Keratinocyte (primary cell): ENCODE data around the gene DGKQ. TPM values are rescaled to one million over a fixed set of nuclear protein-coding genes. Genes with fewer than 3 reads are reported as not detected.

Source experiments
- DNase-seq: peaks from one replicate; pipeline ENCODE4 v3.0.0-alpha.2; 2011; ENCODE audit warnings: low read depth, missing footprints, low spot score
- FAIRE-seq: peaks from 2 replicates; lab custom pipeline; 2011; peaks lifted over from hg19 to GRCh38; lab: Jason Lieb, UNC
- H2AFZ ChIP-seq: 2 replicates; pipeline ENCODE4 v1.6.0; 2012; ENCODE audit warnings: low read length, control low read depth, inconsistent platforms; ENCODE audit not compliant: control insufficient read depth
- H3K27ac ChIP-seq: 2 replicates; pipeline ENCODE4 v1.5.1; 2011; ENCODE audit warnings: low read length; ENCODE audit not compliant: control insufficient read depth, insufficient read depth
- H3K27me3 ChIP-seq: 3 replicates; pipeline ENCODE4 v1.6.0; 2011; ENCODE audit warnings: low read length; ENCODE audit not compliant: control insufficient read depth, insufficient read depth; ENCODE audit errors: extremely low read depth
- H3K36me3 ChIP-seq, 2 experiments: 2 replicates in 1 of 2; 3 replicates in 1 of 2; pipeline ENCODE4 v1.5.1; 2011; ENCODE audit warnings: low read length in 2 of 2, mild to moderate bottlenecking in 1 of 2; ENCODE audit not compliant: control insufficient read depth in 2 of 2, insufficient read depth in 2 of 2; ENCODE audit errors: extremely low read depth in 1 of 2
- H3K4me1 ChIP-seq: 3 replicates; pipeline ENCODE4 v1.5.1; 2011; ENCODE audit warnings: low read length; ENCODE audit not compliant: control insufficient read depth, insufficient read depth; ENCODE audit errors: extremely low read depth
- H3K4me2 ChIP-seq: 3 replicates; pipeline ENCODE4 v1.6.0; 2011; ENCODE audit warnings: low read depth, low read length; ENCODE audit not compliant: control insufficient read depth, insufficient read depth; ENCODE audit errors: extremely low read depth
- H3K4me3 ChIP-seq, 3 experiments: fragments of 200-600 bp in 1 of 3; sonication (generic) in 1 of 3; 2 replicates in 2 of 3; 3 replicates in 1 of 3; pipeline ENCODE4 v1.5.1; 2011 to 2016; ENCODE audit warnings: low read length in 3 of 3, mild to moderate bottlenecking in 3 of 3, control low read depth in 2 of 3, inconsistent platforms in 1 of 3, low read depth in 1 of 3, mixed read lengths in 1 of 3, mixed run types in 1 of 3, moderate library complexity in 1 of 3; ENCODE audit not compliant: control insufficient read depth in 2 of 3, insufficient read depth in 2 of 3; ENCODE audit errors: extremely low read depth in 1 of 3
- H3K79me2 ChIP-seq: 2 replicates; pipeline ENCODE4 v1.6.0; 2012; ENCODE audit warnings: low read length; ENCODE audit not compliant: control insufficient read depth, insufficient read depth
- H3K9ac ChIP-seq: 3 replicates; pipeline ENCODE4 v1.6.0; 2011; ENCODE audit warnings: low read length; ENCODE audit not compliant: control insufficient read depth, insufficient read depth; ENCODE audit errors: extremely low read depth
- H3K9me1 ChIP-seq: 3 replicates; pipeline ENCODE4 v1.6.0; 2011; ENCODE audit warnings: low read length; ENCODE audit not compliant: control insufficient read depth, insufficient read depth; ENCODE audit errors: extremely low read depth
- H3K9me3 ChIP-seq: 2 replicates; pipeline ENCODE4 v1.5.1; 2012; ENCODE audit warnings: low read depth, low read length; ENCODE audit not compliant: control insufficient read depth
- H4K20me1 ChIP-seq: 3 replicates; pipeline ENCODE4 v1.6.0; 2011; ENCODE audit warnings: low read length; ENCODE audit not compliant: control insufficient read depth, insufficient read depth; ENCODE audit errors: extremely low read depth
- EZH2 ChIP-seq: IDR thresholded peaks from one replicate; pipeline ENCODE4 v1.6.1; 2012; ENCODE audit warnings: inconsistent platforms, mild to moderate bottlenecking, low read length, moderate library complexity
- dilution Hi-C: fragments of 300-500 bp; cut with MboI; formaldehyde crosslinking; loops from one replicate; pipeline ENCODE4 v1.7.0; 2020; ENCODE audit warnings: low sequenced_read_pairs; ENCODE audit not compliant: extremely low pct_ligation_motif_present
- polyA plus RNA-seq, 5 experiments: library from polyadenylated mRNA; depleted of rRNA in 3 of 5; stranded (reverse) in 3 of 5; stranded (forward) in 1 of 5; unstranded in 1 of 5; fragments of >200 nt; gene quantifications; 1 replicate in 1 of 5; 2 replicates in 3 of 5; 3 replicates in 1 of 5; pipeline versions ENCODE4 v1.2.1 to v1.2.3, GENCODE V29; 2011 to 2012; ENCODE audit warnings: missing spikeins in 2 of 5, low read depth in 1 of 5, low replicate concordance in 1 of 5
- TF ChIP-seq, protein P1 (sequence below), 3 experiments: IDR thresholded peaks in 1 of 3; conservative IDR thresholded peaks in 1 of 3; optimal IDR thresholded peaks in 1 of 3; 2 replicates in 2 of 3; 3 replicates in 1 of 3; pipeline versions ENCODE3 to v1.5.1; 2011; ENCODE audit warnings: low read length in 3 of 3, mild to moderate bottlenecking in 3 of 3, moderate library complexity in 2 of 3, control low read depth in 1 of 3, inconsistent platforms in 1 of 3; ENCODE audit not compliant: insufficient read depth in 2 of 3; ENCODE audit errors: extremely low read depth in 1 of 3

Gene DGKQ
- polyA plus RNA-seq, 1 donor (not counting 4 experiments of a cell fraction or from before 2014, with no cell fraction given), result 5.3 TPM

DNA sequence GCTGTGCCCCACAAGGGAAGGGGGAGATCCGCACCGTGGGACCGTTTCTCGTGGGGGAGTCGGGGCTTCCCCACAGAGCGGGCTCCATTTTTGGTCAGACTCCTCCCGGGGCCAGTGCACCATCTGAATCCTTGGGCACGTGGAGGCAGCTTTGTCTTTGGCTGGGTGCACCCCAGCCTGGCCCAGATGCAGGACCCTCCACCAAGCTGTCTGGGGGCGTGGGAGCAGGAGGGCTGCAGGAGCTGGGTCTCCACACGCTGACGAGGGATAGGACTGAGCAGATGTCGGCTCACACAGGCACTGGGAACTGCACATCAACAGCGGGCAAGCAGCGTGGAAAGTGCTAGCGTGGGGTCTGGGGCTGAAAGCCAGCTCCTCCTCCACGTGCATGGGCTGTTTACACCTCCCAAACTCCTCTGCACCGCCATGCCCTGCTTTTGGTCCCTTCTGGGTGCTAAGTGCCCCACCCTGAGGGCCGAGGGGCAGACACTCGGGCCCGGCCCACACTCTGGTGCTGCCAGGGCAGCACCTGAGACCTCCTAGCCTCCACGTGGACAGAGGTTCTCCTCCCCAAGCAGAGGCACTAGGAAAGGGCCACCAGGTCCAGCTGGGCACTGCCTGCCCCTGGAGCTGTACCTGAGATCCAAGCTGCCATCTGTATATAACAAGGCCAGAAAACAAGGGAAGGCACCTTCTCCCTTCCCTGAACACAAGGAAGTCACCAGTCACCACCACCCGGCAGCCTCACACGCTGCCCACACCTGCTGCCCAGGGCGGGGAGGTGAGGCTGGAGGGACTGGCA, 13.8 kb downstream of the DGKQ start:
- dilution Hi-C loops, result no loop called here
- Histone ChIP-seq H3K4me3 (no peak overlapping the region), H3K9me1 (peaks cover 3% of the 10 kb centered on the region), H3K27ac (no peak overlapping the region), H3K9me3 (no peaks in the 10 kb centered on the region), H3K4me1 (peaks cover 7% of the 10 kb centered on the region), H3K79me2 (no peaks in the 10 kb centered on the region), H3K9ac (no peak overlapping the region), H3K4me2 (no peak overlapping the region), H2AFZ (no peak overlapping the region), H3K27me3 (no peaks in the 10 kb centered on the region), H4K20me1 (peaks cover 6% of the 10 kb centered on the region), H3K36me3 (peaks cover 0 to 10% of the 10 kb centered on the region in 2 experiments)
- DNase-seq, result no peak
- FAIRE-seq, result no peak
- no peak for TF ChIP-seq EZH2
- TF ChIP-seq, protein P1, sequence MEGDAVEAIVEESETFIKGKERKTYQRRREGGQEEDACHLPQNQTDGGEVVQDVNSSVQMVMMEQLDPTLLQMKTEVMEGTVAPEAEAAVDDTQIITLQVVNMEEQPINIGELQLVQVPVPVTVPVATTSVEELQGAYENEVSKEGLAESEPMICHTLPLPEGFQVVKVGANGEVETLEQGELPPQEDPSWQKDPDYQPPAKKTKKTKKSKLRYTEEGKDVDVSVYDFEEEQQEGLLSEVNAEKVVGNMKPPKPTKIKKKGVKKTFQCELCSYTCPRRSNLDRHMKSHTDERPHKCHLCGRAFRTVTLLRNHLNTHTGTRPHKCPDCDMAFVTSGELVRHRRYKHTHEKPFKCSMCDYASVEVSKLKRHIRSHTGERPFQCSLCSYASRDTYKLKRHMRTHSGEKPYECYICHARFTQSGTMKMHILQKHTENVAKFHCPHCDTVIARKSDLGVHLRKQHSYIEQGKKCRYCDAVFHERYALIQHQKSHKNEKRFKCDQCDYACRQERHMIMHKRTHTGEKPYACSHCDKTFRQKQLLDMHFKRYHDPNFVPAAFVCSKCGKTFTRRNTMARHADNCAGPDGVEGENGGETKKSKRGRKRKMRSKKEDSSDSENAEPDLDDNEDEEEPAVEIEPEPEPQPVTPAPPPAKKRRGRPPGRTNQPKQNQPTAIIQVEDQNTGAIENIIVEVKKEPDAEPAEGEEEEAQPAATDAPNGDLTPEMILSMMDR (optimal IDR thresholded peaks at IDR 0.05 in 1 of 3, IDR thresholded peaks at IDR 0.05 in 1 of 3, conservative IDR thresholded peaks at IDR 0.05 in 1 of 3; ENCODE audit: extremely low read depth in 1 of 3, insufficient read depth in 2 of 3, low read length in 3 of 3), result no peak

DNA sequence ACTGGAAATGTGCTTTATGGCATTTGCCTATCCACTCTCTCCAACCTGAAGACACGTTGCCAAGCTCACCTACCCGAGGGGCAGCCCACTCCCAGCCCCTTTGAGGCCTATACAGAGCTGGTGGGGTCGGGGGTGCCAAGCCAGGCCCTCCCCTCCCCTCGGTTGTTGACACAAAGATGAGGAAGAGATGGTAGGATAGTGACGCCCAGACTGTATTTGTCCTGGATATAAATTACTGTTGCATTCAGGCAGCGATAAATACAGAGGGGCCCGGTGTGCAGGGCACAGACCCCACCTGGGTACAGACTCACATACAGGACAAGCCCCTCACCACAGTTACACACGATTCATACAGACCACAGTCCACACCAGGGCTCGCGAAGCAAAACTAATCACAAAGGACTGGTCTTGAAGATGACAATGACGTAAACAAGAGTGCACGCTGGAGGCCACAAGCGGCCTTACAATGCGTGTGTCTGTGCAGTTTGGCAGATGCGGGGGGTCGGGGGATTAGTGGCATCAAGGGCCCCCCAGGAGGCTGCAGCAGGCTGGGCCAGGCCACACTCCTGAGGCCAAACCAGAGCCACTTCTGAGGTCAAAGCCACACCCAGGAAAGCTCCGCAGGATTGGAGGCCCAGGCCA, 14.6 kb downstream of the DGKQ start:
- H3K4me2 ChIP-seq, result no peak overlapping the region
- H2AFZ ChIP-seq, result no peak overlapping the region
- no peaks in the 10 kb centered on the region for H3K9me3 ChIP-seq
- no peak overlapping the region for H3K9ac ChIP-seq
- FAIRE-seq, result no peak
- H3K36me3 ChIP-seq, result peaks cover 0 to 9% of the 10 kb centered on the region in 2 experiments
- TF ChIP-seq, protein P1 (optimal IDR thresholded peaks at IDR 0.05 in 1 of 3, IDR thresholded peaks at IDR 0.05 in 1 of 3, conservative IDR thresholded peaks at IDR 0.05 in 1 of 3; ENCODE audit: extremely low read depth in 1 of 3, insufficient read depth in 2 of 3, low read length in 3 of 3), result no peak
- TF ChIP-seq EZH2, result no peak
- H3K4me1 ChIP-seq, result peaks cover 7% of the 10 kb centered on the region
- H3K4me3 ChIP-seq, result no peak overlapping the region
- H3K9me1 ChIP-seq, result peaks cover 3% of the 10 kb centered on the region
- DNase-seq, result no peak
- dilution Hi-C loops, result no loop called here
- no peak overlapping the region for H3K27ac ChIP-seq
- peaks cover 6% of the 10 kb centered on the region for H4K20me1 ChIP-seq
- no peaks in the 10 kb centered on the region for H3K79me2 ChIP-seq
- H3K27me3 ChIP-seq, result no peaks in the 10 kb centered on the region
